ENCODE results near the gene GRIN1.

The GRIN1 gene

GRCh38 chr9:137216188-137216965, 77.4 kb downstream of the GRIN1 start:
- Histone ChIP-seq H3K9me3 (ENCODE audit: control insufficient read depth in 5 of 5, low read length in 5 of 5) (no peaks in the 10 kb centered on the region), H3K9ac (ENCODE audit: low read length in 5 of 5) (no peak overlapping the region), H3K36me3 (ENCODE audit: control insufficient read depth in 5 of 5, insufficient read depth in 5 of 5, low read length in 5 of 5) (peaks cover 0 to 15% (median 12%) of the 10 kb centered on the region in 5 donors), H3K4me1 (ENCODE audit: control insufficient read depth in 5 of 5, insufficient read depth in 5 of 5, low read length in 5 of 5) (peaks cover 0 to 24% (median 19%) of the 10 kb centered on the region in 5 donors), H3K27me3 (ENCODE audit: control insufficient read depth in 5 of 5, insufficient read depth in 4 of 5, low read length in 5 of 5) (no peaks in the 10 kb centered on the region), H3K4me3 (ENCODE audit: low read depth in 1 of 5, low read length in 5 of 5) (no peak overlapping the region), H3K27ac (ENCODE audit: low read depth, low read length) (no peak overlapping the region)

GRCh38 chr9:137217276-137218211, 78.6 kb downstream of the GRIN1 start:
- Histone ChIP-seq H3K27me3 (ENCODE audit: control insufficient read depth in 5 of 5, insufficient read depth in 4 of 5, low read length in 5 of 5) (no peaks in the 10 kb centered on the region), H3K9ac (ENCODE audit: low read length in 5 of 5) (peak overlapping the region in 3 of 5 donors; percentile 17 to 77 (median 57)), H3K4me3 (ENCODE audit: low read depth in 1 of 5, low read length in 5 of 5) (peak overlapping the region; percentile 17 to 63 (median 44)), H3K27ac (ENCODE audit: low read depth, low read length) (no peak overlapping the region), H3K9me3 (ENCODE audit: control insufficient read depth in 5 of 5, low read length in 5 of 5) (no peaks in the 10 kb centered on the region), H3K36me3 (ENCODE audit: control insufficient read depth in 5 of 5, insufficient read depth in 5 of 5, low read length in 5 of 5) (peaks cover 0 to 15% (median 12%) of the 10 kb centered on the region in 5 donors), H3K4me1 (ENCODE audit: control insufficient read depth in 5 of 5, insufficient read depth in 5 of 5, low read length in 5 of 5) (peaks cover 0 to 29% (median 23%) of the 10 kb centered on the region in 5 donors)

GRCh38 chr9:137218212-137218753, 79.3 kb downstream of the GRIN1 start:
- Histone ChIP-seq H3K27ac (ENCODE audit: low read depth, low read length) (no peak overlapping the region), H3K4me1 (ENCODE audit: control insufficient read depth in 5 of 5, insufficient read depth in 5 of 5, low read length in 5 of 5) (peaks cover 0 to 36% (median 29%) of the 10 kb centered on the region in 5 donors), H3K9ac (ENCODE audit: low read length in 5 of 5) (peak overlapping the region in 1 of 5 donors; percentile 77), H3K36me3 (ENCODE audit: control insufficient read depth in 5 of 5, insufficient read depth in 5 of 5, low read length in 5 of 5) (peaks cover 0 to 15% (median 12%) of the 10 kb centered on the region in 5 donors), H3K27me3 (ENCODE audit: control insufficient read depth in 5 of 5, insufficient read depth in 4 of 5, low read length in 5 of 5) (no peaks in the 10 kb centered on the region), H3K4me3 (ENCODE audit: low read depth in 1 of 5, low read length in 5 of 5) (no peak overlapping the region), H3K9me3 (ENCODE audit: control insufficient read depth in 5 of 5, low read length in 5 of 5) (no peaks in the 10 kb centered on the region)

All from subcutaneous abdominal adipose tissue (tissue), 5 donors.